ENCODE measurements around the gene TMIGD1.

- TF ChIP-seq EZH2 (IDR thresholded peaks at IDR 0.05) = no peak
- TF ChIP-seq CTCF (IDR thresholded peaks at IDR 0.05) = no peak
- no peak for TF ChIP-seq EZH2phosphoT487 (IDR thresholded peaks at IDR 0.05)
These were observed 41.8 kb upstream of the TMIGD1 start for GRCh38 chr17:30375661-30376060.

Data from neural progenitor cell (in vitro differentiated cells).